OCI-M1 (cell line): ENCODE measurements around the gene DISC1.
A peak's percentile ranks its signal among the peaks of the same experiment; 100 is the strongest.
"Not testable (repeated sequence)": the region's sequence is repeated elsewhere in the genome, so short reads cannot be mapped to it uniquely, and the experiment has no call there.

Experiments used
- DNase-seq: peaks from one replicate; lab custom pipeline; 2025; lab: John Stamatoyannopoulos, UW

The DISC1 gene

GRCh38 chr1:231626535-231626950 lies at the start of gene DISC1:
Gene DISC1, plus strand, starts transcription at chr1:231626790. Its CDS starts 78 bp downstream, at chr1:231626868.
- DNase-seq, result peak; percentile 85

DNA sequence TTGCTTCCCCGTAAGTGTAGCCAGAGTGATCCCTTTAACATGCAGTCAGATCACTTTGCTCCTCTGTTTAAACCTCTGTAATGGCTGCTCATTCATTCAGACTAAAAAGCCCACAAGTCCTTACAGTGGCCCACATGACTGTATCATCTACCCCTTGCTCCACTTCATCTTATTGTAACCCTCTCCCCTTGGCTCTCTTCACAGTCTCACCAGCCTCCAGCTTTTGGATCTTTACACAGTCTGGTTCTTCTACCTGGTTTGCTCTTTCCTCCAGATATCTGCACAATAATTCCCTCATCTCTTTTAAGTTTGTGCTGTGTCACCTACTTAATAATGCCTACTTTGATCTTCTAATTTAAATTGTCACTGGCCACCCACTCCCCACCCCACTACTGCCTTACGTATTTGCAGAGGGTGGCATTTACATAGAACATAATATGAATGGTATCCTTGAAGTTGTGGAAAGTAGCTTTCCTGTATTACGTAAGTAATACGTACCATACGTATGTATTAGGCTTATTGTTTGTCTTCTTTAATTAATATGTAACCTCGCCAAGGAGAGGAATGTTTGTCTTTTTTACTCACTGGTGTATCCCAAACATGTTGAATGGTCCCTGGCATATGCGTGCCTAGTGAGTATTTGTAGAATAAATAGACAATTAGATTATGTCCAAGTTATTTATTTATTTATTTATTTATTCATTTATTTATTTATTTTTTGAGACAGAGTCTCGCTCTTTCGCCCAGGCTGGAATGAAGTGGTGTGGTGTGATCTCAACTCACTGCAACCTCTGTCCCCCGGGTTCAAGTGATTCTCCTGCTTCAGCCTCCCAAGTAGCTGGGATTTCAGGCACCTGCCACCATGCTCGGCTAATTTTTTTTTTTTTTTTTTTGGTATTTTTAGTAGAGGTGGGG lies 49.5 kb upstream of the DISC1 start:
- DNase-seq, result no peak

- DNase-seq, result no peak
These were observed 45.7 kb upstream of the DISC1 start for GRCh38 chr1:231580874-231581273.

DNA sequence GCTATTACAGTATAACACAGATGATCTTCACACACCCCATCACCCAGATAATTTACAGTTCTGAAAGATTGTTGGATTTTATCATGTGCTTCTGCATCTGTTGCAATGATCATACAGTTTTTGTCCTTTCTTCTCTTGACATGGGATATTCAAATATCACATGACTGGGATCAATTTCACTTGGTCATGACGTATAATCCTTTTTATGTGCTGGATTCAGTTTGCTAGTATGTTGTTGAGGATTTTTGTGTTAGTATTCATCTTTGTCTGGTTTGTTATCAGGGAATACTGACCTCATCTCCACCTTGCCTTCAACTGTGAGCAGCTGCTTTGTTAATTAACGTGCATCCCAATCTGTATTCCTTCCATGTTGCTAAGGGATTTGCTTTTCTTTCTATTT lies 44.7 kb upstream of the DISC1 start:
- DNase-seq, result no peak

- no peak for DNase-seq
These were observed 43.2 kb upstream of the DISC1 start for GRCh38 chr1:231583376-231583775.

GRCh38 chr1:231584117-231584516 lies 42.5 kb upstream of the DISC1 start:
- DNase-seq, result peak; percentile 78

- no peak for DNase-seq
These were observed 41.7 kb upstream of the DISC1 start for GRCh38 chr1:231584921-231585320.

- DNase-seq, result peak; percentile 78
These were observed 36.0 kb upstream of the DISC1 start for GRCh38 chr1:231590453-231591198.

DNA sequence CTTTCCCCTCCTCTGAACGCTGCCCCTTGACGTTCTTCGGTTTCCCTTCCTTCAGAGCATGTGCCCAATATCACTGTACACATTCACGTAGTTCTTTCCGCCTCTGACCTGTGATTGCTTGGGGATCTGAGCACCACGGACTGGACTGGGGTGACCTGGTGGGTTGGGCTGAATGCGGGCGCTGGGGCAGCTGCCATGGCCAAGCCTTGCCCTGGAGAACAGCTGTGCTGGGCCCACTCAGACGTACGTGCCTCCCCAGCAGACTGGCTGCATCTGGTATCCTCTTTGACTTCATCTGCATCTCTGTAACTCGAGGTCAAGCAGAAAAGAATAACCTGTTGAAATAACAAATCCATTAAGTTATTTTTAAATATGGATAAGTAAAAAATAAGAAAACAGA lies 35.1 kb upstream of the DISC1 start:
- DNase-seq, result no peak

- no peak for DNase-seq
These were observed 33.8 kb upstream of the DISC1 start for GRCh38 chr1:231592809-231593208.

DNA sequence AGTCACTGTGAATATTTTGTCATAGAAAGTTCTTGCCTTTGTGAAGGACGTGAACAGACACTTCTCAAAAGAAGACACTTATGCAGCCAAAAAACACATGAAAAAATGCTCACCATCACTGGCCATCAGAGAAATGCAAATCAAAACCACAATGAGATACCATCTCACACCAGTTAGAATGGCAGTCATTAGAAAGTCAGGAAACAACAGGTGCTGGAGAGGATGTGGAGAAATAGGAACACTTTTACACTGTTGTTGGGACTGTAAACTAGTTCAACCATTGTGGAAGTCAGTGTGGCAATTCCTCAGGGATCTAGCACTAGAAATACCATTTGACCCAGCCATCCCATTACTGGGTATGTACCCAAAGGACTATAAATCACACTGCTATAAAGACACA lies 33.3 kb upstream of the DISC1 start:
- not testable (repeated sequence) for DNase-seq

- DNase-seq, result no peak
These were observed 32.5 kb upstream of the DISC1 start for GRCh38 chr1:231594123-231594522.

DNA sequence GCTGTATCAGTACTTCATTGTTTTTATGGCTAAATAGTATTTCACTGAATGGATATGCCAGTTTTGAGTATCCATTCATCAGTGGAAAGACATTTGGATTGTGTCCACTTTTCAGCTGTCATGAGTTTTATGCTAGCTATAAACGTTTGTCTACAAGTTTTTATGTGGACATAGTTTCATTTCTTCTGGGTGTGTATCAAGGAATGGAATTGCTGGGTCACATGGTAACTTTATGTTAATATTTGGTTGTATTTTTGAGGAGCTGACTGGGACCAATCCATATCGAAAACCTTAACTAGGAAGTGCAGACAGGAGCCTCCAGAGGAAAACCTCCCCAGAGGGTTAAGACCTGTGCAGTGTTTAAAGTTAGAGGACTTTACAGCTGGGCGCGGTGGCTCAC lies 31.8 kb upstream of the DISC1 start:
- DNase-seq, result no peak

GRCh38 chr1:231596337-231596791 lies 30.2 kb upstream of the DISC1 start:
- DNase-seq, result no peak

GRCh38 chr1:231597971-231598370 lies 28.6 kb upstream of the DISC1 start:
- DNase-seq, result no peak

GRCh38 chr1:231600458-231600976 lies 26.1 kb upstream of the DISC1 start:
- no peak for DNase-seq

DNA sequence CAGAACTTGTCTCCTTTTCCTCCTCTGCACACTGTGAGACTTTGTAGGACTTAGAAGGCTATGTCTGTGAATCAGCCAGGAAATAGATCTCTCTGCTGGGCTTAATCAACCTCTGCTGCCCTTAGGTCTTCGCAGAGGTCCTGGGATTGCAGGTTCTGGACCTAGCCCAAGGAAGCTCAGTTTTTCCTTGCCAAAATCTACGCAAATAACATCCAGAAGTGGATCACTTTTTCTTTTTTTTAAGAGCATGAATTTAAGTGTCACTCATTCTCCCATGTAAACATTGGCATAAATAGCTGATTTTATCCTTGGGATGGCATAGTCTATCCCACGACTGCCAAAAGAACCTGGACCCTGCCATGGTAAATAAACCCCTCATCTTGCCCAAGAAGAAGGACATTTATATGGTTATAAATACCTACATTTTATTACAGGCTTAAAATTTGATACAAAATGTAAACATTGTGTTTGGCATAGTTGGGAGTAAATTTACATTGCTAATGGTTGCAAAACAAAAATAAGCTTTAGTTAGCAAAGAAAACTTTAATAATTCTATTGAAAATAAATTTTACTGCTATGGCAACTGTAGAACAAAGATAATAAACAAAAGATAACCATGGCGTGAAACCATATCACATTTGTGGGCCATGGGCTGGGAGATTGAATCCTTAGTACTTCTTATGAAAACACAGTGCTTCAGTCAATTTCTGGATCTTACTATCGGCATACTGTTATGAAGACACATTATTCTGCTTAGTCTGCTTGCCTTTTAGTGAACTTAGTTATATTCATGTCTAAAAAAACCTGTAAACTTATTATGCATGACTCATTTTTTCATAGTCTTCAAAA lies 24.5 kb upstream of the DISC1 start:
- DNase-seq, result no peak

- no peak for DNase-seq
These were observed 24.0 kb upstream of the DISC1 start for GRCh38 chr1:231602673-231602984.

GRCh38 chr1:231603598-231604275 lies 22.9 kb upstream of the DISC1 start:
- DNase-seq, result peak; percentile 85

- no peak for DNase-seq
These were observed 22.3 kb upstream of the DISC1 start for GRCh38 chr1:231604276-231604621.
